GM23248 (cell line): ENCODE measurements around the gene EHBP1. TPM values are rescaled to one million over a fixed set of nuclear protein-coding genes. Genes with fewer than 3 reads are reported as not detected.

Experiments used
- DNase-seq: peaks from one replicate; pipeline ENCODE4 v3.0.0-alpha.2; 2015
- H2AFZ ChIP-seq: fragments of 200-600 bp; sonication (generic); 2 replicates; pipeline ENCODE4 v1.6.1; 2016; ENCODE audit warnings: antibody characterized with exemption
- H3F3A ChIP-seq: fragments of 200-600 bp; sonication (generic); 2 replicates; pipeline ENCODE4 v1.6.1; 2016; ENCODE audit warnings: mild to moderate bottlenecking, antibody characterized with exemption, mixed run types; ENCODE audit not compliant: insufficient read depth
- H3K27ac ChIP-seq: fragments of 200-600 bp; sonication (generic); 2 replicates; pipeline ENCODE4 v1.5.1; 2016; ENCODE audit warnings: mild to moderate bottlenecking
- H3K27me3 ChIP-seq: fragments of 200-600 bp; sonication (generic); replicated peaks from 2 replicates; pipeline ENCODE4 v1.6.1; 2016; ENCODE audit warnings: mild to moderate bottlenecking; ENCODE audit not compliant: insufficient read depth
- H3K36me3 ChIP-seq: fragments of 200-600 bp; sonication (generic); 2 replicates; pipeline ENCODE4 v1.6.1; 2016; ENCODE audit warnings: low read depth, mild to moderate bottlenecking
- H3K4me1 ChIP-seq: fragments of 200-600 bp; sonication (generic); 2 replicates; pipeline ENCODE4 v1.6.1; 2016; ENCODE audit warnings: mild to moderate bottlenecking; ENCODE audit not compliant: insufficient read depth
- H3K4me2 ChIP-seq: fragments of 200-600 bp; sonication (generic); one replicate; pipeline ENCODE4 v1.6.1; 2016; ENCODE audit warnings: mild to moderate bottlenecking; ENCODE audit not compliant: unreplicated experiment
- H3K4me3 ChIP-seq: fragments of 200-600 bp; sonication (generic); 2 replicates; pipeline ENCODE4 v1.5.1; 2016; ENCODE audit warnings: mild to moderate bottlenecking
- H3K79me2 ChIP-seq: fragments of 200-600 bp; sonication (generic); 2 replicates; pipeline ENCODE4 v1.6.1; 2016; ENCODE audit warnings: mild to moderate bottlenecking; ENCODE audit not compliant: insufficient read depth
- H3K9ac ChIP-seq: fragments of 200-600 bp; sonication (generic); 2 replicates; pipeline ENCODE4 v1.6.1; 2016; ENCODE audit warnings: mild to moderate bottlenecking
- H3K9me2 ChIP-seq: fragments of 200-600 bp; sonication (generic); 2 replicates; pipeline ENCODE4 v1.6.1; 2016; ENCODE audit warnings: mixed run types, mild to moderate bottlenecking, moderate library complexity; ENCODE audit not compliant: insufficient read depth
- H3K9me3 ChIP-seq: fragments of 200-600 bp; sonication (generic); one replicate; pipeline ENCODE4 v1.6.1; 2017; ENCODE audit warnings: low read depth
- H4K20me1 ChIP-seq: fragments of 200-600 bp; sonication (generic); 2 replicates; pipeline ENCODE4 v1.6.0; 2016; ENCODE audit not compliant: insufficient read depth
- EZH2 ChIP-seq: fragments of 200-600 bp; sonication (generic); IDR thresholded peaks from 2 replicates; pipeline ENCODE4 v1.6.1; 2018; ENCODE audit warnings: antibody characterized with exemption, mild to moderate bottlenecking; ENCODE audit not compliant: insufficient read depth, poor library complexity, severe bottlenecking
- EZH2phosphoT487 ChIP-seq: fragments of 200-600 bp; sonication (generic); IDR thresholded peaks from 2 replicates; pipeline ENCODE4 v1.6.1; 2018; ENCODE audit warnings: antibody characterized with exemption, moderate library complexity, mild to moderate bottlenecking, low read depth; ENCODE audit not compliant: insufficient read depth
- WGBS, 2 experiments: methylation state at CpG; one replicate each; pipeline ENCODE4 v1.1.6; 2015 to 2017; ENCODE audit warnings: low lambda C conversion rate in 2 of 2, low coverage in 1 of 2; ENCODE audit errors: missing lambda C conversion rate in 2 of 2; 5-methylcytosine and 5-hydroxymethylcytosine counted together
- in situ Hi-C: fragments of 300-500 bp; cut with MboI; formaldehyde crosslinking; loops from 2 replicates; pipeline ENCODE4 v1.15.0; 2020
- polyA plus RNA-seq: library from polyadenylated mRNA; unstranded; fragments of >200 nt; fragmentation: Nextera tagmentation; extraction: Ambion mirVana; gene quantifications from 2 replicates; pipeline ENCODE4 v1.2.1, GENCODE V29; 2016
- total RNA-seq: library from RNA; depleted of rRNA; stranded (reverse); fragments of >200 nt; shearing (Covaris generic); gene quantifications from 2 replicates; pipeline ENCODE4 v1.2.3, GENCODE V29; 2014

Gene EHBP1
- total and polyA plus RNA-seq, 2 experiments from 2014 or later = 41.3 to 56.8 TPM

DNA sequence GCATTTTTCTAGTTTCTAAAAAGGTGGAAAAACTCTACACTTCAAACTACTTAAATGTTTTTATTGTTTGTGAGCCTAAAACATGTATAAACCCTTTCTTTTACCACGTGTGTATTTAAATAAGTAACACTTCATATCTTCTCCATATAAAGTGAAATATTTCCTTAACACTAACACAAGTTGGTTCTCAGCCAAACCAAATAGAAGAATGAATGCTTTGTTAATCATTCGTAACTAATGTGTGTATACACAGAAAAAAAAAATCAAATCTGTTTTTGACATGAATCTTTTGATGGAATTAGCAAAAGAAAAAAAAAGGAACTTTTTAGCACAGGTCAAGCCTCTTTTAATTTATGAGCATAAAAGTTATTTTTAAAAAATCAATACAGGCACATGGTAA is 89.3 kb downstream of the EHBP1 start:
- in situ Hi-C loops = no loop called here
- Histone ChIP-seq H3F3A (peaks cover 5% of the 10 kb centered on the region; the same call in 1 of the 2 replicates), H3K4me2 (peak overlapping the region; percentile 19), H3K4me3 (no peak overlapping the region), H3K27ac (no peak overlapping the region), H3K9me2 (no peaks in the 10 kb centered on the region), H3K36me3 (peaks cover 1% of the 10 kb centered on the region; the same call in 1 of the 2 replicates), H2AFZ (no peak overlapping the region), H3K27me3 (no peaks in the 10 kb centered on the region), H4K20me1 (no peaks in the 10 kb centered on the region; the same call in 1 of the 2 replicates), H3K9me3 (no peaks in the 10 kb centered on the region), H3K4me1 (peaks cover 23% of the 10 kb centered on the region), H3K79me2 (peaks cover 100% of the 10 kb centered on the region), H3K9ac (no peak overlapping the region)
- TF ChIP-seq EZH2 (no peak), EZH2phosphoT487 (no peak)
- DNase-seq = peak; percentile 67
- 7 to 16% methylated on average over 2 of the region's 2 CpGs for WGBS, 2 experiments

DNA sequence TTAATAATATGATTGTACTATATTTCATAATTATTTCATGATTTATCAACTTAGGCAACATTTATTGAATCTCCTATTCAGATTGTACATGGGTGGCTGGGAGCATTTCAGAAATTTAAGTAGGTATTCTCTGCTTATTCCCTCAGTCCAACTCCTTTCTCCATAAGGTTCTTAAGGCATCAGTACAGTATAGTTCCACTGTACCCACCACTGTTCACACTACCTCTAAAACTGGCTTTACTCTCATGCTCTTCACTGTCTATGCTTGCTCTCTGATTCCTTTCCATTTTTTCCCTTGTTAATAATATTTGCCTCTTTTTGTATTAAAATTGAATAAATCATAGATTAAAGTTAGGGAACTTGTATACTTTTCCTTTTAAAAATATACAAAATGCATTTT is 89.8 kb downstream of the EHBP1 start:
- no peak overlapping the region for H3K9ac ChIP-seq
- H3K36me3 ChIP-seq = peaks cover 4% of the 10 kb centered on the region; the same call in 1 of the 2 replicates
- TF ChIP-seq EZH2phosphoT487 (no peak), EZH2 (no peak)
- H3K27ac ChIP-seq = no peak overlapping the region
- no peak overlapping the region for H2AFZ ChIP-seq
- in situ Hi-C loops = no loop called here
- DNase-seq = no peak
- peak overlapping the region; percentile 19 for H3K4me2 ChIP-seq
- H4K20me1 ChIP-seq = no peaks in the 10 kb centered on the region
- H3K9me2 ChIP-seq = no peaks in the 10 kb centered on the region
- no peak overlapping the region for H3K4me3 ChIP-seq
- H3K27me3 ChIP-seq = no peaks in the 10 kb centered on the region
- H3K79me2 ChIP-seq = peaks cover 100% of the 10 kb centered on the region
- H3F3A ChIP-seq = peaks cover 5% of the 10 kb centered on the region; the same call in 1 of the 2 replicates
- no peaks in the 10 kb centered on the region for H3K9me3 ChIP-seq
- peaks cover 18% of the 10 kb centered on the region for H3K4me1 ChIP-seq

DNA sequence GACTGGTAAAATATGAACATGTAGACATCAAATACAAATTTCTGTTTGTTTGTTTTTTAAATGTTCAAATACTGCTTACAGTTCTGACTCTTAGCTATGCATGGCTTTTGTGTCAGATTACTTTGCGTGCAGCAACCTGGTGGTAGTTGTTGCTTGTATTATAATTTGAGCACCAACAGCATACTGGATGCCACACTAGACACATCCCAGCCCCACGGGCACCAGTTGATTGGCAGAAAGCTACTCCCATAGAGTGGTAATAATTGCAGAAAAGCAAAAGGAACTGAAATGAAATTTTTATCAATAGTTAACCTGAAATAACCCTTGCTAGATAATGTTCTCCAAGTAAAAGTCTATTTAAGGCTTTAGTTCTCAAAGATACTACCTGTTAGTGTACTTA is 91.6 kb downstream of the EHBP1 start:
- Histone ChIP-seq H2AFZ (no peak overlapping the region), H3K4me2 (no peak overlapping the region), H3K27me3 (no peaks in the 10 kb centered on the region), H3K4me3 (no peak overlapping the region), H4K20me1 (peaks cover 4% of the 10 kb centered on the region; the same call in 1 of the 2 replicates), H3K27ac (no peak overlapping the region), H3K79me2 (peaks cover 100% of the 10 kb centered on the region), H3K9me3 (no peaks in the 10 kb centered on the region), H3K4me1 (peaks cover 14% of the 10 kb centered on the region), H3K9ac (no peak overlapping the region), H3K9me2 (no peaks in the 10 kb centered on the region), H3K36me3 (peaks cover 4% of the 10 kb centered on the region; the same call in 1 of the 2 replicates), H3F3A (peaks cover 13% of the 10 kb centered on the region; the same call in 1 of the 2 replicates)
- no peak for TF ChIP-seq EZH2
- TF ChIP-seq EZH2phosphoT487 = no peak
- in situ Hi-C loops = no loop called here
- 98 to 99% methylated on average over 2 of the region's 2 CpGs for WGBS, 2 experiments
- DNase-seq = no peak

DNA sequence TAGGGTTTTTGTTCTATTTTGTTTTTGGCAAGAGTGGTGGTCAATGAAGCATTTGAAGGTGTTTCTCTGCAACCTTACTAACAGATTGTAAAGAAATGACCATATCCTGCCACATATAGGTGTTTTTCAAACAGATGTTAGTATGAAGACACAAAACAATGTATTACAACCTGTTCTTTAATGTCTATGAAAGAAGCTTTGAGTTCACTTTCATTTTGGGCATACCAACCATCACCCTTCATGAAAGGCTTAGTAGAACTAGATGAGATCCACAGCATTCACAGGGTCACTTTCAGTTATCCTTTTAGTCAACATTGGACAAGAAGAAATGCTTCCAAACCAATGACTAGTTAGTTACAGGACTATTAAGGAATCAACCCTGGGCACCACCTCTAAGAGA is 95.1 kb downstream of the EHBP1 start:
- H3K27me3 ChIP-seq = no peaks in the 10 kb centered on the region
- no peak overlapping the region for H3K9ac ChIP-seq
- peaks cover 98% of the 10 kb centered on the region for H3K79me2 ChIP-seq
- peaks cover 5% of the 10 kb centered on the region for H3K36me3 ChIP-seq
- peaks cover 9% of the 10 kb centered on the region; the same call in 1 of the 2 replicates for H3K4me1 ChIP-seq
- no peaks in the 10 kb centered on the region for H3K9me3 ChIP-seq
- H3F3A ChIP-seq = peaks cover 13% of the 10 kb centered on the region; the same call in 1 of the 2 replicates
- H2AFZ ChIP-seq = no peak overlapping the region
- in situ Hi-C loops = no loop called here
- no peak for TF ChIP-seq EZH2
- TF ChIP-seq EZH2phosphoT487 = no peak
- no peak overlapping the region for H3K27ac ChIP-seq
- H3K4me2 ChIP-seq = no peak overlapping the region
- DNase-seq = no peak
- peaks cover 4% of the 10 kb centered on the region; the same call in 1 of the 2 replicates for H4K20me1 ChIP-seq
- H3K4me3 ChIP-seq = no peak overlapping the region
- no peaks in the 10 kb centered on the region for H3K9me2 ChIP-seq

DNA sequence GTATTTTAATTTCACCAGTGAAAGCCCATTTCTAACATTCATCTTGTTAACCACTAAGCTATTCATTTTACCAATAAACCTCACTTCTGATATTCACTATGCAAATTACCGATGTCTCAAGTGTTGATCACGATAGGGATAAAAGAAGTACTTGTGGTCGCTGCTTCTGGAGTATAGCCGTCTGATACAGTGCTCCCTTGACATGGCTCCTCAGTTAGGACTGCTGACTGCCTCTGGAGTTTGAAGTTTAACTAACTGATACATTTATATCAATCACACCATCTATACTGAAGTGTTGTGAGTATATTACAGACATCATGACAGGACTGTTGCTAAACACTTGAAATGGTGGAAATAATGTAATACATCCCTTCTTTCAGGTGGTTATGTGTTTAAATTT is 95.6 kb downstream of the EHBP1 start:
- Histone ChIP-seq H3F3A (peaks cover 13% of the 10 kb centered on the region; the same call in 1 of the 2 replicates), H3K27me3 (no peaks in the 10 kb centered on the region), H3K79me2 (peaks cover 98% of the 10 kb centered on the region), H3K4me1 (peaks cover 9% of the 10 kb centered on the region; the same call in 1 of the 2 replicates), H3K9ac (no peak overlapping the region), H4K20me1 (peaks cover 4% of the 10 kb centered on the region; the same call in 1 of the 2 replicates), H3K4me3 (no peak overlapping the region), H3K4me2 (no peak overlapping the region), H3K36me3 (peaks cover 10% of the 10 kb centered on the region), H3K9me3 (no peaks in the 10 kb centered on the region), H3K9me2 (no peaks in the 10 kb centered on the region), H2AFZ (no peak overlapping the region), H3K27ac (no peak overlapping the region)
- WGBS, 2 experiments = 88 to 89% methylated on average over 4 of the region's 4 CpGs
- TF ChIP-seq EZH2phosphoT487 (no peak), EZH2 (no peak)
- in situ Hi-C loops = no loop called here
- no peak for DNase-seq
